T-cell (primary cell): Measurements from ENCODE around the gene WDR45B. TPM values are rescaled to one million over a fixed set of nuclear protein-coding genes. Genes with fewer than 3 reads are reported as not detected.

ENCODE experiments used
- ATAC-seq, 4 experiments: fragments of 200-7000 bp in 3 of 4; fragments of 150-1000 bp in 1 of 4; cut with Tn5 transposase; replicated peaks in 1 of 4; 1 replicate in 3 of 4; 2 replicates in 1 of 4; pipeline ENCODE4 v1.10.0; 2021; ENCODE audit warnings: moderate library complexity in 3 of 4, mild to moderate bottlenecking in 2 of 4, moderate number of reproducible peaks in 1 of 4
- CTCF ChIA-PET, 2 donors: fragments of 300-600 bp; sonication (Branson Sonifier 250); formaldehyde crosslinking; loops; one replicate each; lab custom pipeline; 2022; ENCODE audit warnings: antibody characterized with exemption in 2 of 2; lab: Charles Lee
- POLR2A ChIA-PET, 2 donors: fragments of 300-600 bp; sonication (Branson Sonifier 250); formaldehyde crosslinking; loops; one replicate each; lab custom pipeline; 2022; ENCODE audit warnings: antibody characterized with exemption in 2 of 2; lab: Charles Lee
- DNase-seq, 35 experiments: peaks; one replicate each; pipeline versions ENCODE4 v3.0.0 to v3.0.0-alpha.2; 2013 to 2023
- H3K27ac ChIP-seq: one replicate; pipeline ENCODE4 v1.5.1; 2013; ENCODE audit warnings: low read length
- H3K27me3 ChIP-seq, 2 experiments: replicated peaks in 1 of 2; 1 replicate in 1 of 2; 2 replicates in 1 of 2; pipeline versions ENCODE4 v1.6.1 to v1.7.0; 2013; ENCODE audit warnings: low read length in 1 of 2, mixed read lengths in 1 of 2; ENCODE audit not compliant: control insufficient read depth in 2 of 2, insufficient read depth in 2 of 2; ENCODE audit errors: extremely low read depth in 1 of 2
- H3K36me3 ChIP-seq, 2 donors: 1 replicate in 1 of 2; 2 replicates in 1 of 2; pipeline versions ENCODE4 v1.6.1 to v1.7.0; 2013; ENCODE audit warnings: low read length in 1 of 2; ENCODE audit not compliant: control insufficient read depth in 2 of 2, insufficient read depth in 1 of 2; ENCODE audit errors: extremely low read depth in 1 of 2
- H3K4me1 ChIP-seq, 2 experiments: 1 replicate in 1 of 2; 2 replicates in 1 of 2; pipeline versions ENCODE4 v1.6.1 to v1.7.0; 2013; ENCODE audit warnings: low read length in 2 of 2, mixed read lengths in 1 of 2; ENCODE audit not compliant: insufficient read depth in 2 of 2, control insufficient read depth in 1 of 2; ENCODE audit errors: extremely low read depth in 1 of 2
- H3K4me3 ChIP-seq, 2 donors: 1 replicate in 1 of 2; 2 replicates in 1 of 2; pipeline versions ENCODE4 v1.5.1 to v1.7.0; 2013; ENCODE audit warnings: mild to moderate bottlenecking in 2 of 2, low read length in 1 of 2, moderate library complexity in 1 of 2; ENCODE audit not compliant: control insufficient read depth in 1 of 2; ENCODE audit errors: extremely low read depth in 1 of 2
- H3K9me3 ChIP-seq: 2 replicates; pipeline ENCODE4 v1.7.0; 2013
- H3K27ac Mint-ChIP-seq, 2 donors: one replicate each; pipeline ENCODE4 v1.8.0; 2020 to 2021; ENCODE audit warnings: mild to moderate bottlenecking in 2 of 2, mixed read lengths in 2 of 2
- H3K27me3 Mint-ChIP-seq, 2 donors: one replicate each; pipeline ENCODE4 v1.8.0; 2021 to 2022; ENCODE audit warnings: mixed read lengths in 2 of 2
- H3K36me3 Mint-ChIP-seq: one replicate; pipeline ENCODE4 v1.8.0; 2021; ENCODE audit warnings: mixed read lengths
- H3K4me1 Mint-ChIP-seq, 3 donors: one replicate each; pipeline ENCODE4 v1.8.0; 2020 to 2022; ENCODE audit warnings: mixed read lengths in 3 of 3, mild to moderate bottlenecking in 1 of 3
- H3K4me3 Mint-ChIP-seq, 3 donors: one replicate each; pipeline ENCODE4 v1.8.0; 2020 to 2022; ENCODE audit warnings: mild to moderate bottlenecking in 3 of 3, mixed read lengths in 3 of 3, moderate library complexity in 3 of 3
- H3K9me3 Mint-ChIP-seq, 3 donors: one replicate each; pipeline ENCODE4 v1.8.0; 2020 to 2022; ENCODE audit warnings: mixed read lengths in 3 of 3
- WGBS: methylation state at CpG from one replicate; pipeline ENCODE4 v1.1.5; 2013; ENCODE audit warnings: missing lambda C conversion rate; ENCODE audit not compliant: insufficient coverage; 5-methylcytosine and 5-hydroxymethylcytosine counted together
- total RNA-seq, 35 experiments: library from RNA in 6 of 35; stranded (reverse) in 6 of 35; fragments of 120-200 nt in 1 of 35; gene quantifications; one replicate each; pipeline versions ENCODE4 v1.2.1 to v1.2.4 and lab custom pipeline; 2013 to 2026

The WDR45B gene
- total RNA-seq, 5 donors from 2014 or later (not counting 1 experiment from before 2014, with no cell fraction given) = 57.3 to 81.5 (median 59.4) TPM

- 95% methylated on average over 43 of the region's 45 CpGs for WGBS
- ChIA-PET POLR2A (no interaction called here), CTCF (no interaction called here)
- DNase-seq (no peak), ATAC-seq (no peak)
- H3K27me3 ChIP-seq = no peaks in the 10 kb centered on the region
- no peaks in the 10 kb centered on the region for H3K4me1 ChIP-seq
- Mint-ChIP-seq H3K4me1 (no peaks in the 10 kb centered on the region), H3K4me3 (no peak overlapping the region), H3K36me3 (peaks cover 55% of the 10 kb centered on the region), H3K27me3 (no peaks in the 10 kb centered on the region), H3K9me3 (no peaks in the 10 kb centered on the region), H3K27ac (no peak overlapping the region)
- no peak overlapping the region for H3K4me3 ChIP-seq
- H3K27ac ChIP-seq = no peak overlapping the region
- no peaks in the 10 kb centered on the region for H3K9me3 ChIP-seq
- H3K36me3 ChIP-seq = peaks cover 15 to 67% of the 10 kb centered on the region in 2 donors
Measured at GRCh38 chr17:82615084-82616020, 32.9 kb downstream of the WDR45B start.

- Mint-ChIP-seq H3K27ac (no peak overlapping the region), H3K4me3 (no peak overlapping the region), H3K27me3 (no peaks in the 10 kb centered on the region), H3K36me3 (peaks cover 54% of the 10 kb centered on the region), H3K4me1 (no peaks in the 10 kb centered on the region), H3K9me3 (no peaks in the 10 kb centered on the region)
- Histone ChIP-seq H3K36me3 (peaks cover 9 to 71% of the 10 kb centered on the region in 2 donors), H3K27me3 (no peaks in the 10 kb centered on the region), H3K4me1 (no peaks in the 10 kb centered on the region), H3K9me3 (no peaks in the 10 kb centered on the region), H3K27ac (no peak overlapping the region), H3K4me3 (no peak overlapping the region)
- WGBS = 96% methylated on average over 5 of the region's 22 CpGs
- DNase-seq (no peak), ATAC-seq (no peak)
- CTCF ChIA-PET = no interaction called here
- POLR2A ChIA-PET = no interaction called here
Measured at GRCh38 chr17:82614095-82614631, 34.1 kb downstream of the WDR45B start.

- Histone ChIP-seq H3K4me1 (no peaks in the 10 kb centered on the region), H3K4me3 (no peak overlapping the region), H3K27me3 (no peaks in the 10 kb centered on the region), H3K9me3 (no peaks in the 10 kb centered on the region), H3K36me3 (peaks cover 8 to 69% of the 10 kb centered on the region in 2 donors), H3K27ac (no peak overlapping the region)
- H3K27ac Mint-ChIP-seq = no peak overlapping the region
- H3K27me3 Mint-ChIP-seq = no peaks in the 10 kb centered on the region
- ChIA-PET POLR2A (no interaction called here), CTCF (no interaction called here)
- WGBS = 96% methylated on average over 37 of the region's 37 CpGs
- H3K4me1 Mint-ChIP-seq = no peaks in the 10 kb centered on the region
- peaks cover 51% of the 10 kb centered on the region for H3K36me3 Mint-ChIP-seq
- no peaks in the 10 kb centered on the region for H3K9me3 Mint-ChIP-seq
- H3K4me3 Mint-ChIP-seq = no peak overlapping the region
- peak in 1 of 4 experiments; percentile 32 for ATAC-seq
- DNase-seq = no peak
Measured at GRCh38 chr17:82613283-82614094, 34.8 kb downstream of the WDR45B start.

- DNase-seq = no peak
- 83% methylated on average over 9 of the region's 21 CpGs for WGBS
- no peak overlapping the region for H3K4me3 Mint-ChIP-seq
- H3K27me3 ChIP-seq = no peaks in the 10 kb centered on the region
- no peak overlapping the region for H3K27ac Mint-ChIP-seq
- peaks cover 8 to 55% of the 10 kb centered on the region in 2 donors for H3K36me3 ChIP-seq
- ATAC-seq = no peak
- ChIA-PET POLR2A (no interaction called here), CTCF (no interaction called here)
- H3K4me3 ChIP-seq = no peak overlapping the region
- H3K4me1 Mint-ChIP-seq = no peaks in the 10 kb centered on the region
- H3K27ac ChIP-seq = no peak overlapping the region
- no peaks in the 10 kb centered on the region for H3K4me1 ChIP-seq
- H3K9me3 ChIP-seq = no peaks in the 10 kb centered on the region
- H3K27me3 Mint-ChIP-seq = no peaks in the 10 kb centered on the region
- H3K36me3 Mint-ChIP-seq = peaks cover 42% of the 10 kb centered on the region
- no peaks in the 10 kb centered on the region for H3K9me3 Mint-ChIP-seq
Measured at GRCh38 chr17:82611140-82612058, 36.8 kb downstream of the WDR45B start.

GRCh38 chr17:82609655-82610054 is 38.6 kb downstream of the WDR45B start:
- Mint-ChIP-seq H3K27me3 (no peaks in the 10 kb centered on the region), H3K9me3 (no peaks in the 10 kb centered on the region), H3K4me1 (peaks cover 0 to 6% (median under 1%) of the 10 kb centered on the region in 3 donors), H3K36me3 (peaks cover 35% of the 10 kb centered on the region), H3K27ac (peak overlapping the region in 1 of 2 donors; percentile 44), H3K4me3 (no peak overlapping the region)
- H3K36me3 ChIP-seq = peaks cover 3 to 51% of the 10 kb centered on the region in 2 donors
- WGBS = 89% methylated on average over 3 of the region's 4 CpGs
- H3K9me3 ChIP-seq = no peaks in the 10 kb centered on the region
- peaks cover 0 to under 1% of the 10 kb centered on the region in 2 experiments for H3K4me1 ChIP-seq
- no peak overlapping the region for H3K27ac ChIP-seq
- ATAC-seq = no peak
- H3K27me3 ChIP-seq = no peaks in the 10 kb centered on the region
- ChIA-PET POLR2A (no interaction called here), CTCF (no interaction called here)
- DNase-seq = no peak
- H3K4me3 ChIP-seq = no peak overlapping the region
